22Rv1 (cell line): ENCODE results near the gene LRRIQ4.

ENCODE experiments used
- CTCF ChIP-seq: fragments of 450-650 bp; IDR thresholded peaks from 2 replicates; pipeline ENCODE4 v1.5.1; 2017; ENCODE audit warnings: mild to moderate bottlenecking
- ZFX ChIP-seq: fragments of 450-650 bp; IDR thresholded peaks from 2 replicates; pipeline ENCODE4 v1.6.1; 2017; ENCODE audit warnings: antibody characterized with exemption, borderline replicate concordance

DNA sequence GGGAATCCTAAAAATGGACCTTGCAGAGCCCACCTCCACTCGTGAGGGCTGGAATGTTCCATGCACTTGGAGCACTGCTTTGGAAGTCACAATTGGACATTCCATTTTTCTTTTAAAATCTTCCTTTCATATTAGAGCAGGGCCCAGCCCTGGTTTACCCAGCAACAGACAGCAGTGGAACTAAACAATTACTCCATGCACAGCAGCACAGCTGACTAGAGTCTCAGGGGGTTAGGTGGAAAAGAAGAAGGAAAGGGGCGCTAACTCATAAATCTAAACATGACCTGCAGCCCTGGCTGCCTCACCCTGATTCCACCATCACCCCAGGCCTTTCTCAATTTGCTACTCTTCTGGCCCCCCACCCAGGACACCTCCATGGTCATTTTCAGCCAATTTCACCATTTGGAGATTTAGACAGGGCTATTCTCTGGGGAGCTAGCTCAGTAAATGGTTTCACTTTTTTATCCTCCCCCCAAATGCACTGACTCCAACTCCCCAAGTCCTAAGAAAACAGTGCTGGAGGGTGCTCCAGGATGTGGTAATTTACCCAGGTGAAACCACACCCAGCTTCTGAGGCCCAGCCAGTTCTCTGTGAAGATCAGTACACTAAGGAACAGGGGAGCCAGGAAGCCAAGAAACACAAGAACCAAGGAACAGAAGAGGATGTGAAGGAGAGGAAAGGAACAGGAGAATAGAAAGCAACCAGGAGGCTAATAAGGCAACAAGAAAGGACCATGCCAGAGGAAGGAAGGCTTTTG lies 58.6 kb downstream of the LRRIQ4 start:
- TF ChIP-seq CTCF = no peak
- no peak for TF ChIP-seq ZFX
